RPMI8226 (cell line): ENCODE results near the gene IFNAR2.
"Not testable (repeated sequence)": the region's sequence is repeated elsewhere in the genome, so short reads cannot be mapped to it uniquely, and the experiment has no call there.

Source experiments
- DNase-seq: peaks from one replicate; pipeline ENCODE4 v3.0.0-alpha.2; 2015

Gene IFNAR2

GRCh38 chr21:33245289-33245918 lies 15.7 kb downstream of the IFNAR2 start:
- DNase-seq: no peak

GRCh38 chr21:33246506-33246905 lies 16.8 kb downstream of the IFNAR2 start:
- DNase-seq: no peak

- no peak for DNase-seq
Measured at GRCh38 chr21:33246963-33247362, 17.2 kb downstream of the IFNAR2 start.

- DNase-seq: no peak
Measured at GRCh38 chr21:33247599-33247998, 17.9 kb downstream of the IFNAR2 start.

- no peak for DNase-seq
Measured at GRCh38 chr21:33249331-33250002, 19.7 kb downstream of the IFNAR2 start.

GRCh38 chr21:33251119-33251518 lies 21.4 kb downstream of the IFNAR2 start:
- DNase-seq: no peak

- not testable (repeated sequence) for DNase-seq
Measured at GRCh38 chr21:33253382-33253781, 23.6 kb downstream of the IFNAR2 start.

GRCh38 chr21:33254766-33255165 lies 25.0 kb downstream of the IFNAR2 start:
- DNase-seq: no peak

- no peak for DNase-seq
Measured at GRCh38 chr21:33255404-33255803, 25.7 kb downstream of the IFNAR2 start.

- DNase-seq: no peak
Measured at GRCh38 chr21:33256019-33256418, 26.3 kb downstream of the IFNAR2 start.

GRCh38 chr21:33257094-33257803 lies 27.5 kb downstream of the IFNAR2 start:
- no peak for DNase-seq

GRCh38 chr21:33258475-33258874 lies 28.7 kb downstream of the IFNAR2 start:
- no peak for DNase-seq

- DNase-seq: no peak
Measured at GRCh38 chr21:33259428-33259827, 29.7 kb downstream of the IFNAR2 start.

GRCh38 chr21:33259995-33260394 lies 30.3 kb downstream of the IFNAR2 start:
- no peak for DNase-seq

GRCh38 chr21:33261635-33262034 lies 31.9 kb downstream of the IFNAR2 start:
- DNase-seq: no peak

GRCh38 chr21:33262921-33263320 lies 33.2 kb downstream of the IFNAR2 start:
- DNase-seq: no peak

GRCh38 chr21:33264561-33264960 lies 34.8 kb downstream of the IFNAR2 start:
- DNase-seq: no peak

GRCh38 chr21:33265664-33266049 lies 35.9 kb downstream of the IFNAR2 start:
- DNase-seq: no peak

GRCh38 chr21:33266050-33266788 lies 36.5 kb downstream of the IFNAR2 start, which contains the start of gene IL10RB:
Gene IL10RB (plus strand): TSS chr21:33266367. CDS start chr21:33266466, 99 bp downstream.
- DNase-seq: peak; percentile 88

- DNase-seq: peak; percentile 20
Measured at GRCh38 chr21:33266789-33267135, 37.0 kb downstream of the IFNAR2 start.

GRCh38 chr21:33267250-33267649 lies 37.5 kb downstream of the IFNAR2 start:
- no peak for DNase-seq

- no peak for DNase-seq
Measured at GRCh38 chr21:33268393-33268736, 38.6 kb downstream of the IFNAR2 start.

- peak; percentile 99 for DNase-seq
Measured at GRCh38 chr21:33268737-33269441, 39.2 kb downstream of the IFNAR2 start.
